Upper lobe of right lung (tissue), 1 donor: ENCODE data around the gene MRPL40. TPM values are rescaled to one million over a fixed set of nuclear protein-coding genes. Genes with fewer than 3 reads are reported as not detected.

ENCODE experiments used
- ATAC-seq: fragments of 200-7000 bp; cut with Tn5 transposase; one replicate; pipeline ENCODE4 v1.9.1; 2020; ENCODE audit warnings: mild to moderate bottlenecking, moderate library complexity
- DNase-seq: peaks from one replicate; pipeline ENCODE4 v3.0.0-alpha.2; 2020
- H3K27ac ChIP-seq: fragments of 200-600 bp; one replicate; pipeline ENCODE4 v1.8.0; 2022
- H3K27me3 ChIP-seq: fragments of 200-600 bp; one replicate; pipeline ENCODE4 v1.8.0; 2022; ENCODE audit warnings: mild to moderate bottlenecking
- H3K36me3 ChIP-seq: fragments of 200-600 bp; one replicate; pipeline ENCODE4 v1.8.0; 2022
- H3K4me1 ChIP-seq: fragments of 200-600 bp; one replicate; pipeline ENCODE4 v1.8.0; 2022
- H3K4me3 ChIP-seq: fragments of 200-600 bp; one replicate; pipeline ENCODE4 v1.8.0; 2022; ENCODE audit warnings: mild to moderate bottlenecking
- H3K9me3 ChIP-seq: fragments of 200-600 bp; one replicate; pipeline ENCODE4 v1.8.0; 2022
- intact Hi-C: fragments of 100-400 bp; cut with DNase I; formaldehyde crosslinking; loops from one replicate; pipeline ENCODE4 v1.11.0; 2022
- total RNA-seq: library from RNA; stranded (reverse); fragmentation: NEBNext Ultra II Directional; extraction: Animal tissue kit (Norgen Biotek cat#: 25700); gene quantifications from one replicate; pipeline ENCODE4 v1.2.1, GENCODE V29; 2021
- TF ChIP-seq, protein P1 (sequence below): fragments of 200-600 bp; IDR thresholded peaks from one replicate; pipeline ENCODE4 v1.8.0; 2022; ENCODE audit warnings: antibody characterized with exemption
- donor health status: DM: no; HTN: yes; CAD: no; lungs with severe emphysema.

Gene MRPL40
- total RNA-seq, 1 donor from 2014 or later, result 20.5 TPM

DNA sequence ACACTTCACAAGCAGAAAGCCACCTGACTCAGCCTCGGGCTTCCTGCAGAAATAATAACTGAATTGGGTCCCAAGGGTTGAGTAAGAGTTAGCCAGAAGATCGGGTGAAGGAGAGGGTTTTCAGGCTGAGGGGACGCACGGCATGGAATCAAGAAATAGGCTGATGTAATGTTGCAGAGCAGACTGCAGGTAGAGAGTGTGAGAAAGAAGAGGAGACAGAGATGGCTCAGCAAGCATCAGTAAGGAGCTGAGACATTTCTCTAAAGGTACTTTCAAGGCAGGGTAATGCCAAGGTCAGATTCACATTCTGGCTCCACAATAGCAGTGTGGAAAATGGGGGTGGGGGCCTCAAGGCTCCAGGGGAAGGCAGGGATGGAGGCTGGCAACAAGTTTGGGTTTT lies 19.4 kb upstream of the MRPL40 start:
- no peaks in the 10 kb centered on the region for H3K27me3 ChIP-seq
- no peaks in the 10 kb centered on the region for H3K9me3 ChIP-seq
- DNase-seq (no peak), ATAC-seq (no peak)
- H3K4me1 ChIP-seq, result no peaks in the 10 kb centered on the region
- H3K27ac ChIP-seq, result no peak overlapping the region
- H3K36me3 ChIP-seq, result peaks cover 30% of the 10 kb centered on the region
- no peak overlapping the region for H3K4me3 ChIP-seq
- TF ChIP-seq, protein P1, sequence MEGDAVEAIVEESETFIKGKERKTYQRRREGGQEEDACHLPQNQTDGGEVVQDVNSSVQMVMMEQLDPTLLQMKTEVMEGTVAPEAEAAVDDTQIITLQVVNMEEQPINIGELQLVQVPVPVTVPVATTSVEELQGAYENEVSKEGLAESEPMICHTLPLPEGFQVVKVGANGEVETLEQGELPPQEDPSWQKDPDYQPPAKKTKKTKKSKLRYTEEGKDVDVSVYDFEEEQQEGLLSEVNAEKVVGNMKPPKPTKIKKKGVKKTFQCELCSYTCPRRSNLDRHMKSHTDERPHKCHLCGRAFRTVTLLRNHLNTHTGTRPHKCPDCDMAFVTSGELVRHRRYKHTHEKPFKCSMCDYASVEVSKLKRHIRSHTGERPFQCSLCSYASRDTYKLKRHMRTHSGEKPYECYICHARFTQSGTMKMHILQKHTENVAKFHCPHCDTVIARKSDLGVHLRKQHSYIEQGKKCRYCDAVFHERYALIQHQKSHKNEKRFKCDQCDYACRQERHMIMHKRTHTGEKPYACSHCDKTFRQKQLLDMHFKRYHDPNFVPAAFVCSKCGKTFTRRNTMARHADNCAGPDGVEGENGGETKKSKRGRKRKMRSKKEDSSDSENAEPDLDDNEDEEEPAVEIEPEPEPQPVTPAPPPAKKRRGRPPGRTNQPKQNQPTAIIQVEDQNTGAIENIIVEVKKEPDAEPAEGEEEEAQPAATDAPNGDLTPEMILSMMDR, result no peak
- intact Hi-C loops, result no loop called here

GRCh38 chr22:19419086-19419463 lies 13.3 kb upstream of the MRPL40 start:
- H3K9me3 ChIP-seq, result no peaks in the 10 kb centered on the region
- H3K36me3 ChIP-seq, result no peaks in the 10 kb centered on the region
- H3K4me3 ChIP-seq, result no peak overlapping the region
- no peak for DNase-seq
- H3K27me3 ChIP-seq, result no peaks in the 10 kb centered on the region
- H3K27ac ChIP-seq, result no peak overlapping the region
- TF ChIP-seq, protein P1, result no peak
- peak; percentile 80 for ATAC-seq
- no peaks in the 10 kb centered on the region for H3K4me1 ChIP-seq
- intact Hi-C loops, result no loop called here

DNA sequence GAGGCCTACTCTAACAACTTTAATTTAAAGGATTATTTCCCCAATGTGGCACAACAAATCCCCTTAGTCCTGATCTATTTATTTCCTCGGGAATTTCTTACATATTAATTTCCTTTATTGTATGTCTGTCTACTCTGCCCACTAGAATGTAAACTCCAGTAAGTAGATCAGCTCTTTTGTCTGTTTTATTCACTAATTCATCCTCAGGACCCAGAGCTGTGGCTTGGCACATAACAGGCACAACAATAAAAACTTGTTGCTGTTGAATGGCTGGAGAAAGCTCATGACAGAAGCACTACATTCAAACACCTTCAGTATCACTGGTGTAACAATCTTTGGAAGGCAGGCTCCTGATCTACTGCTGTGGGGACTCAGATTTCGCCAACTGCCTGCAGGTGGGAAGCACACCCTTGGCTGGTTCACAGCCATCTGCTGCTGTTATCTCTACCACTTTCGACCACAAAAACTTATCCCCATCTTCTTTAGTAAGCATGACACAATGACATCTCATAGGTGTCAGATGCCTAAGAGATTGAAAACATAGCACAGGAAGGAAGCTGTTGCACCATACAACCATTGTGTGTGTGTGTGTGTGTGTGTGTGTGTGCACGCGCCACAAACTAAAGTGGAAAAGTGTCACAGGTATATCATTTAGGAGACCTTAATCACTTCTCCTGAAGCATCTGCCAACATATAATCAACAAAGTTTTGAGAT lies 12.7 kb upstream of the MRPL40 start:
- no peak for DNase-seq
- Histone ChIP-seq H3K9me3 (no peaks in the 10 kb centered on the region), H3K4me3 (no peak overlapping the region), H3K4me1 (no peaks in the 10 kb centered on the region), H3K36me3 (no peaks in the 10 kb centered on the region), H3K27me3 (no peaks in the 10 kb centered on the region), H3K27ac (no peak overlapping the region)
- peak; percentile 53 for ATAC-seq
- TF ChIP-seq, protein P1, result no peak
- intact Hi-C loops, result no loop called here

DNA sequence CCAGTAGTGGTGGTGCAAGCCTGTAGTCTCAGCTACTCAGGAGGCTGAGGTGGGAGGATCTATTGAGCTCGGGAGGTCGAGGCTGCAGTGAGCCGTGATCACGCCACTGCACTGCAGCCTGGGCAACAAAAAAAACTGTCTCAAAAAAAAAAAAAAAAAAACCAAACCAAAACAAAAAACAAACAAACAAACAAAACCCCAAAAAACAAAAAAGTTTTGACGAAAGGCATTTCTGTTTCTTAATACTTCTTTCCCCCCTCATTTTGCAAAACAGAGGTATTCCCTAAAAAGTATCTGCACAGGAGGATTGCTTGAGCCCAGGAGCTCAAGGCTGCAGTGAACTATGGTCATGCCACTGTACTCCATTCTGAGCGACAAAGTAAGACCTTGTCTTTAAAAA lies 12.0 kb upstream of the MRPL40 start:
- H3K36me3 ChIP-seq, result no peaks in the 10 kb centered on the region
- H3K9me3 ChIP-seq, result no peaks in the 10 kb centered on the region
- H3K27me3 ChIP-seq, result no peaks in the 10 kb centered on the region
- no peak for ATAC-seq
- H3K4me1 ChIP-seq, result no peaks in the 10 kb centered on the region
- no peak overlapping the region for H3K4me3 ChIP-seq
- intact Hi-C loops, result no loop called here
- DNase-seq, result no peak
- no peak overlapping the region for H3K27ac ChIP-seq
- TF ChIP-seq, protein P1, result no peak

- Histone ChIP-seq H3K4me1 (no peaks in the 10 kb centered on the region), H3K4me3 (no peak overlapping the region), H3K27me3 (no peaks in the 10 kb centered on the region), H3K27ac (no peak overlapping the region), H3K9me3 (no peaks in the 10 kb centered on the region), H3K36me3 (no peaks in the 10 kb centered on the region)
- ATAC-seq (no peak), DNase-seq (no peak)
- TF ChIP-seq, protein P1, result no peak
- intact Hi-C loops, result no loop called here
Observed at GRCh38 chr22:19422440-19423301, 9.7 kb upstream of the MRPL40 start.
